Endothelial cell of umbilical vein (primary cell): ENCODE results near the gene HDAC4. TPM values are rescaled to one million over a fixed set of nuclear protein-coding genes. Genes with fewer than 3 reads are reported as not detected.

Experiments
- BruUV-seq: library from RNA; stranded (reverse); fragments of 400-500 nt; replicated peaks from 2 replicates; lab custom pipeline; 2021; lab: Mats Ljungman, UMichigan
- CTCF ChIA-PET: fragments of 300-600, 350-600 bp; sonication (Branson Sonifier 250); formaldehyde crosslinking; loops from one replicate; lab custom pipeline; 2021; ENCODE audit warnings: antibody characterized with exemption, inconsistent platforms; lab: Charles Lee
- POLR2A ChIA-PET: fragments of 300-600, 350-600 bp; sonication (Branson Sonifier 250); formaldehyde crosslinking; loops from one replicate; lab custom pipeline; 2021; ENCODE audit warnings: antibody characterized with exemption, inconsistent platforms; lab: Charles Lee
- DNase-seq: peaks from one replicate; pipeline ENCODE4 v3.0.0-alpha.2; 2011; ENCODE audit warnings: low read depth, low spot score
- FAIRE-seq: peaks from 2 replicates; lab custom pipeline; 2011; peaks lifted over from hg19 to GRCh38; lab: Jason Lieb, UNC
- H2AFZ ChIP-seq: 2 replicates; pipeline ENCODE4 v1.6.0; 2012; ENCODE audit warnings: low read depth, low read length, control low read depth, inconsistent platforms
- H3K27ac ChIP-seq: 2 replicates; pipeline ENCODE4 v1.5.1; 2011; ENCODE audit warnings: low read depth, mild to moderate bottlenecking, control low read depth, low read length, moderate library complexity; ENCODE audit not compliant: insufficient read depth
- H3K27me3 ChIP-seq, 2 experiments: 2 replicates each; pipeline versions ENCODE4 v1.6.0 to v1.6.1; 2011; ENCODE audit warnings: low read length in 2 of 2, mixed read lengths in 1 of 2; ENCODE audit not compliant: control insufficient read depth in 2 of 2, insufficient read depth in 2 of 2
- H3K36me3 ChIP-seq, 2 experiments: 2 replicates in 1 of 2; 3 replicates in 1 of 2; pipeline ENCODE4 v1.5.1; 2011; ENCODE audit warnings: low read length in 2 of 2, mild to moderate bottlenecking in 1 of 2, moderate library complexity in 1 of 2; ENCODE audit not compliant: control insufficient read depth in 2 of 2, insufficient read depth in 2 of 2; ENCODE audit errors: extremely low read depth in 1 of 2
- H3K4me1 ChIP-seq: 3 replicates; pipeline ENCODE4 v1.5.1; 2011; ENCODE audit warnings: mild to moderate bottlenecking, low read length; ENCODE audit not compliant: control insufficient read depth, insufficient read depth; ENCODE audit errors: extremely low read depth
- H3K4me2 ChIP-seq: 2 replicates; pipeline ENCODE4 v1.6.1; 2011; ENCODE audit warnings: low read length, control low read depth, mixed read lengths; ENCODE audit not compliant: insufficient read depth
- H3K4me3 ChIP-seq, 3 experiments: fragments of 200-600 bp in 1 of 3; sonication (generic), shearing (Covaris generic) in 1 of 3; replicated peaks in 1 of 3; 2 replicates each; pipeline ENCODE4 v1.5.1; 2011 to 2016; ENCODE audit warnings: control low read depth in 3 of 3, low read length in 3 of 3, mild to moderate bottlenecking in 2 of 3, inconsistent platforms in 1 of 3, low read depth in 1 of 3, moderate library complexity in 1 of 3; ENCODE audit not compliant: insufficient read depth in 1 of 3
- H3K79me2 ChIP-seq: 2 replicates; pipeline ENCODE4 v1.6.0; 2012; ENCODE audit warnings: low read length, inconsistent platforms; ENCODE audit not compliant: control insufficient read depth, insufficient read depth
- H3K9ac ChIP-seq: replicated peaks from 2 replicates; pipeline ENCODE3; 2011; ENCODE audit warnings: low read length, control low read depth; ENCODE audit not compliant: insufficient read depth; ENCODE audit errors: extremely low read depth
- H3K9me1 ChIP-seq: replicated peaks from 3 replicates; pipeline ENCODE4 v1.6.0; 2011; ENCODE audit warnings: mild to moderate bottlenecking, low read length; ENCODE audit not compliant: control insufficient read depth, insufficient read depth; ENCODE audit errors: extremely low read depth
- H3K9me3 ChIP-seq: replicated peaks from 2 replicates; pipeline ENCODE4 v1.5.1; 2012; ENCODE audit warnings: low read length, inconsistent platforms; ENCODE audit not compliant: control insufficient read depth, insufficient read depth
- H4K20me1 ChIP-seq: replicated peaks from 2 replicates; pipeline ENCODE3; 2011; ENCODE audit warnings: mild to moderate bottlenecking, low read length; ENCODE audit not compliant: control insufficient read depth, insufficient read depth; ENCODE audit errors: extremely low read depth
- EZH2 ChIP-seq: IDR thresholded peaks from 2 replicates; pipeline ENCODE4 v1.6.1; 2012; ENCODE audit warnings: borderline replicate concordance, low read depth, mild to moderate bottlenecking, moderate library complexity, low read length, inconsistent platforms; ENCODE audit not compliant: severe bottlenecking
- FOS ChIP-seq: IDR thresholded peaks from 2 replicates; pipeline ENCODE4 v1.6.1; 2011; ENCODE audit warnings: mild to moderate bottlenecking, low read length, moderate library complexity, borderline replicate concordance; ENCODE audit not compliant: insufficient read depth
- GATA2 ChIP-seq: IDR thresholded peaks from 2 replicates; pipeline ENCODE4 v1.7.0; 2011; ENCODE audit warnings: low read depth, mild to moderate bottlenecking, moderate library complexity, mixed read lengths, low read length; ENCODE audit not compliant: insufficient read length, insufficient read depth
- JUN ChIP-seq: IDR thresholded peaks from 2 replicates; pipeline ENCODE4 v1.6.1; 2011; ENCODE audit warnings: borderline replicate concordance, low read depth; ENCODE audit not compliant: insufficient read length, insufficient read depth
- MYC ChIP-seq: IDR thresholded peaks from one replicate; pipeline ENCODE4 v1.6.1; 2011; ENCODE audit warnings: mild to moderate bottlenecking, low read depth, low read length
- POLR2A ChIP-seq: IDR thresholded peaks from 2 replicates; pipeline ENCODE4 v1.6.1; 2012; ENCODE audit warnings: low read depth, mild to moderate bottlenecking, control low read depth, low read length
- POLR2AphosphoS5 ChIP-seq: IDR thresholded peaks from 2 replicates; pipeline ENCODE4 v1.6.1; 2012; ENCODE audit warnings: low read depth, mild to moderate bottlenecking, control low read depth, low read length, moderate library complexity; ENCODE audit not compliant: insufficient read depth
- dilution Hi-C: fragments of 300-500 bp; cut with MboI; formaldehyde crosslinking; loops from one replicate; pipeline ENCODE4 v1.15.0; 2019; ENCODE audit warnings: low sequenced_read_pairs; ENCODE audit not compliant: extremely low pct_ligation_motif_present
- intact Hi-C: fragments of 100-400 bp; cut with micrococcal nuclease; formaldehyde crosslinking; loops from one replicate; pipeline ENCODE4 v1.10.0; 2022
- polyA plus RNA-seq, 4 experiments: library from polyadenylated mRNA; depleted of rRNA in 3 of 4; stranded (reverse) in 3 of 4; unstranded in 1 of 4; fragments of >200 nt; gene quantifications; 2 replicates each; pipeline versions ENCODE4 v1.2.1 to v1.2.3, GENCODE V29; 2011 to 2012; ENCODE audit warnings: missing spikeins in 1 of 4
- total RNA-seq: library from RNA; stranded (reverse); gene quantifications from 2 replicates; pipeline ENCODE4 v1.2.3, GENCODE V29; 2021
- TF ChIP-seq, protein P1 (sequence below), 2 donors: IDR thresholded peaks; 1 replicate in 1 of 2; 2 replicates in 1 of 2; pipeline ENCODE4 v1.5.1; 2011; ENCODE audit warnings: low read length in 2 of 2, mild to moderate bottlenecking in 2 of 2, moderate library complexity in 2 of 2, control low read depth in 1 of 2, inconsistent platforms in 1 of 2, low read depth in 1 of 2; ENCODE audit not compliant: insufficient read depth in 1 of 2; ENCODE audit errors: extremely low read depth in 1 of 2
- TF ChIP-seq, protein P2 (sequence below): IDR thresholded peaks from 2 replicates; pipeline ENCODE4 v1.6.1; 2011; ENCODE audit not compliant: insufficient read depth, insufficient read length

HDAC4 gene
- total and polyA plus RNA-seq, 2 donors (not counting 3 experiments of a cell fraction or from before 2014, with no cell fraction given), result 13.4 to 33.0 TPM

DNA sequence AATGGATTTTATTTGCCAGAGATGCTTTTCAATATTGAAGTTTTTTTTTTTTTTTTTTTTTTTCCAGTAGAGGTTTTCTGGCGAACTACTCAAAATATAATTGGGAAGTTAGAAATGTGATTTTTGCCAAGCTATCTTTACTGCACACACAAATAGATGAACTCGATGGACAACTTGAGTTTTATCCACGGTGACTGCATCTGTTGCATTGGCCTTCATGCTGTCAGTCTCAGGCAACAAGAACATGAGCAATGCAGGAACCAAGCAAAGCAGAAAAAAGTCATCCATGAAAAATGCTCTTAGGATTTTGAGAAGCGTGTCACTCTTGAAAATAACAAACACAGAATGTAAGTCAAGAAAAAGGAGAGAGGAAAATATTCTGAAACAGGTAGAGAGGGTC is 22.7 kb upstream of the HDAC4 start:
- Histone ChIP-seq H4K20me1 (no peaks in the 10 kb centered on the region), H3K9me1 (no peaks in the 10 kb centered on the region), H3K4me1 (no peaks in the 10 kb centered on the region), H3K27me3 (no peaks in the 10 kb centered on the region), H3K27ac (no peak overlapping the region), H3K79me2 (no peaks in the 10 kb centered on the region), H3K36me3 (no peaks in the 10 kb centered on the region), H3K9ac (no peak overlapping the region), H3K9me3 (no peaks in the 10 kb centered on the region), H3K4me3 (no peak overlapping the region), H2AFZ (no peak overlapping the region), H3K4me2 (no peak overlapping the region)
- POLR2A ChIA-PET, result no interaction called here
- no peak for FAIRE-seq
- DNase-seq, result no peak
- BruUV-seq, result no TSS peak
- TF ChIP-seq FOS (no peak), MYC (no peak), POLR2AphosphoS5 (no peak), JUN (no peak), EZH2 (no peak), GATA2 (no peak), POLR2A (no peak)
- TF ChIP-seq, protein P1, sequence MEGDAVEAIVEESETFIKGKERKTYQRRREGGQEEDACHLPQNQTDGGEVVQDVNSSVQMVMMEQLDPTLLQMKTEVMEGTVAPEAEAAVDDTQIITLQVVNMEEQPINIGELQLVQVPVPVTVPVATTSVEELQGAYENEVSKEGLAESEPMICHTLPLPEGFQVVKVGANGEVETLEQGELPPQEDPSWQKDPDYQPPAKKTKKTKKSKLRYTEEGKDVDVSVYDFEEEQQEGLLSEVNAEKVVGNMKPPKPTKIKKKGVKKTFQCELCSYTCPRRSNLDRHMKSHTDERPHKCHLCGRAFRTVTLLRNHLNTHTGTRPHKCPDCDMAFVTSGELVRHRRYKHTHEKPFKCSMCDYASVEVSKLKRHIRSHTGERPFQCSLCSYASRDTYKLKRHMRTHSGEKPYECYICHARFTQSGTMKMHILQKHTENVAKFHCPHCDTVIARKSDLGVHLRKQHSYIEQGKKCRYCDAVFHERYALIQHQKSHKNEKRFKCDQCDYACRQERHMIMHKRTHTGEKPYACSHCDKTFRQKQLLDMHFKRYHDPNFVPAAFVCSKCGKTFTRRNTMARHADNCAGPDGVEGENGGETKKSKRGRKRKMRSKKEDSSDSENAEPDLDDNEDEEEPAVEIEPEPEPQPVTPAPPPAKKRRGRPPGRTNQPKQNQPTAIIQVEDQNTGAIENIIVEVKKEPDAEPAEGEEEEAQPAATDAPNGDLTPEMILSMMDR (IDR thresholded peaks at IDR 0.05; ENCODE audit: extremely low read depth in 1 of 2, insufficient read depth in 1 of 2, low read depth in 1 of 2, low read length in 2 of 2), result no peak
- TF ChIP-seq, protein P2, sequence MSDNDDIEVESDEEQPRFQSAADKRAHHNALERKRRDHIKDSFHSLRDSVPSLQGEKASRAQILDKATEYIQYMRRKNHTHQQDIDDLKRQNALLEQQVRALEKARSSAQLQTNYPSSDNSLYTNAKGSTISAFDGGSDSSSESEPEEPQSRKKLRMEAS, result no peak
- intact Hi-C loops, result no loop called here
- CTCF ChIA-PET, result no interaction called here
- dilution Hi-C loops, result no loop called here
